VCaP (cell line): ENCODE data around the gene GMDS.

ENCODE experiments used
- H3K27ac ChIP-seq: fragments of 450-650 bp; 2 replicates; pipeline ENCODE4 v1.5.1; 2017
- TF ChIP-seq, protein P1 (sequence below): fragments of 450-650 bp; conservative IDR thresholded peaks from 2 replicates; pipeline ENCODE4 v1.5.1; 2017; ENCODE audit warnings: mild to moderate bottlenecking, moderate library complexity

GMDS gene

DNA sequence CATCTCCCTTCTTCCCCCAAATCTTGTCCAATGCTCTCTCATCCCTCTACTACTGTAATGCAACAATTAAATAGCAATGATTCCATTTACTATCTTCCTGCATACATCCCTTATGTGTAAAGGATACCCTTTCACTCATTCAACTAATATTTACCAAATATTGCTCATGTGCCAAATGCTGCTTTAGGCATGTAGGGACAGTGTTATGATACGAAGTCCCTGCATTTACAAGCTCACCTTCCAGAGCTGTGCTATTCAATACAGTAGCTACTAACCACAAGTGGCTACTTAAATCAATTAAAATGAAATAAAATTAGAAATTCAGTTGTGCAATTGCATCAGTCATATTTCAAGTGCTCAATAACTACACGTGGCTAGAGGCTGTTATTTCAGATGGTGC lies 41.1 kb downstream of the GMDS start:
- TF ChIP-seq, protein P1, sequence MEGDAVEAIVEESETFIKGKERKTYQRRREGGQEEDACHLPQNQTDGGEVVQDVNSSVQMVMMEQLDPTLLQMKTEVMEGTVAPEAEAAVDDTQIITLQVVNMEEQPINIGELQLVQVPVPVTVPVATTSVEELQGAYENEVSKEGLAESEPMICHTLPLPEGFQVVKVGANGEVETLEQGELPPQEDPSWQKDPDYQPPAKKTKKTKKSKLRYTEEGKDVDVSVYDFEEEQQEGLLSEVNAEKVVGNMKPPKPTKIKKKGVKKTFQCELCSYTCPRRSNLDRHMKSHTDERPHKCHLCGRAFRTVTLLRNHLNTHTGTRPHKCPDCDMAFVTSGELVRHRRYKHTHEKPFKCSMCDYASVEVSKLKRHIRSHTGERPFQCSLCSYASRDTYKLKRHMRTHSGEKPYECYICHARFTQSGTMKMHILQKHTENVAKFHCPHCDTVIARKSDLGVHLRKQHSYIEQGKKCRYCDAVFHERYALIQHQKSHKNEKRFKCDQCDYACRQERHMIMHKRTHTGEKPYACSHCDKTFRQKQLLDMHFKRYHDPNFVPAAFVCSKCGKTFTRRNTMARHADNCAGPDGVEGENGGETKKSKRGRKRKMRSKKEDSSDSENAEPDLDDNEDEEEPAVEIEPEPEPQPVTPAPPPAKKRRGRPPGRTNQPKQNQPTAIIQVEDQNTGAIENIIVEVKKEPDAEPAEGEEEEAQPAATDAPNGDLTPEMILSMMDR, result no peak

DNA sequence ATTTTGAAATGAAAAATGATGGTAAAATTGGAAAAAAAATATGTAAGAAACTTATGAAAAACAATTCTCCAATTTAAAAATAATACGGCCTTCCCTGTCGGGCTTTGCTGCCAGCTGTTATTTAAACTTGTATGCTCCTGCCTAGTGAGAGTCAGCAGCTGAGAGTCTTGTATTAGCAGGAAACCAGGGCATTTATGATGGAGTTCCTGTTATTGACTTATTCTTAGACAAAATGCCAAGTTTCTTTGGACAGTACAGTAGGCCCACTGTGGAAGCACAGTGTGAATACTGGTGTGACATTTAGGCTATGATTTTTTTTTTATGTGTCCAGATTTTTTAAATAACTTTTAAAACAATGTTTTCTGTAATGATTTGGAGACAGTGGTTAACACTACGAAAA lies 42.1 kb downstream of the GMDS start:
- TF ChIP-seq, protein P1, result no peak
- no peak overlapping the region for H3K27ac ChIP-seq

More for the DNA sequence above, 41.1 kb downstream of the GMDS start:
- H3K27ac ChIP-seq, result no peak overlapping the region

DNA sequence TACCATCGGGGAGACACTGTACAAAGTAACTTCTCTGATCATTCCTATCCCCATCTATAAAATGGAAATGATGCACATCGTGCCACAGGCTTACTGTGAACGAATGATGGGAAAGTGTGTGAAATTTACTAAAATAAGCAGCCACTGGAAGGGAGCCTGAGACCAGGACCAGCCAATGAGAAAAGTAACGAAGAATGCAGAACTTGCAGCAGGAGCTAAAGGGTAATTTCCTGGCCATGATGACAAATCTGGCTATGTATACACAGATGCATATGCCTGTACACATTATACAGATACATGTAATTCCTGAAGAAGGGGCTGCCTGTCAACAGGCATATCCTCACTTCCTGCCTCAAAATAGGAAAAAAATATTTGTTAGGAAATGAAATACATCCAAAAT lies 47.4 kb downstream of the GMDS start:
- TF ChIP-seq, protein P1, result no peak
- H3K27ac ChIP-seq, result no peak overlapping the region

DNA sequence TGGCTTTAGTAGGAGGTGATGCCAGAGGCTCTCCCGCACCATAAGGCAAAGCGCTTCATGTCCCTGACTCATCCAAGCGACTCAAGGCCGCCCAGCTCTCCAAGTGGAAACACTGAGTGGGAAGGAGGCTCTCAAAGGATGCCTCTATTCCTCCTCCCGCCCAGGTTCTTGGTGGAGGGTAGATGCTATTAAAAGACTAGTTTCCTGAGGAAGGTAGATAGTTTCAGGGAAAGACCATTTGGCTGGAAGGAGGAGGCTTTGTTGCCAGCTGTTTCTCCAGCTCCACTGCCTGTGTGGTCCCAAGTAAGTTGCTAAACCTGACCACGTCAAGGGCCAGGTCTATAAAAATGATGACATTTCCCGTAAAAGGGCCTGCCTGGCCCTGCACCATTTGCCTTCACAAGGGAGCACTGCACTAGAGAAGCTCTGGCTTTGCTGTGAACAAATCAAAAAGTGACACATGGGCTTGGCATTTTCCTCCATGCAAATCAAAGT lies 48.2 kb downstream of the GMDS start:
- TF ChIP-seq, protein P1, result no peak
- H3K27ac ChIP-seq, result no peak overlapping the region

DNA sequence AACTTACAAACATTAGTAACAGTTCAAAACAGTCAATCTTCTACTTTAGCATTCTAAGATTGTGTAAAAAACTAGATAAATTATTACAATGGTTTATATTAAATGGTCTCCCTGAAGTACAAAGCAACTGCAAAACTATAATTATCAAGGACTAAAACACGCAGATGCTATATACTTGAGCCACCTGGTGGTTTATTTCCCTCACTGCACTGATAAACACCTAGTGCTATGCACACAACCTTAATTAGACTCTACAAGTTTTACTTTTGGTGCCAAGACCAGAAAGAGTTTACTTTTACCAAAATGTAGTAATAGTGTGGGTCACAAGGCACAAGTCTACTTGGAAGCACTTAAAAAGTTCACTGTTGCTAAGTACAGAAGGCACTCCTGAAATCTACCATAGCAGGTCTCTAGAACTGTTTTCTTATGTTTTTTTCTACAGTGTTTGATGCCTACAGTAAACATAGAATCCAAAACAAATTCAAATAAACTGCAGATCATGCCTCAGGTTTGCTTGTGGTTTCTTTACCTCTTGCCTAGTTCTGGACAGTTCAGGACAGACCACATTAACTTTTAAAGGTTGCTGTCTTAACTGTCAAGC lies 49.2 kb downstream of the GMDS start:
- no peak overlapping the region for H3K27ac ChIP-seq
- TF ChIP-seq, protein P1, result peak; percentile 76

DNA sequence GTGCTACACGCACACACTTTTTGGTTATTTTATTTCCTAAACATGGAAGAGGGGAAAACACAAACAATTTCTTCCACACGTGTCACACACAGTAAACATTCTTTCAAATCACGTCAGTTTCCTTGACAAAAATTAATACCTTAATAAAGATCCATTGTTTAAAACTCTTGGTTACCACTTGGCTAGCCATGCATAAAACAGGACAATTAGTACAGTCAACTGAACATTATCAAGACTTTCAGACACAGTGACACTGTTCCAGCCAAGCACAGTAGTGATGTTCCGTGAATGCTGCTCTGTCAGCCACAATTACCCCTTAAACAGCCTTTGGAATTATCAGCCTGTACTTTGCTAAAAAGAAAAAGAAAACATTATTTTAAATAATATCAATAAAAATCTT lies 50.8 kb downstream of the GMDS start:
- TF ChIP-seq, protein P1, result no peak
- no peak overlapping the region for H3K27ac ChIP-seq

DNA sequence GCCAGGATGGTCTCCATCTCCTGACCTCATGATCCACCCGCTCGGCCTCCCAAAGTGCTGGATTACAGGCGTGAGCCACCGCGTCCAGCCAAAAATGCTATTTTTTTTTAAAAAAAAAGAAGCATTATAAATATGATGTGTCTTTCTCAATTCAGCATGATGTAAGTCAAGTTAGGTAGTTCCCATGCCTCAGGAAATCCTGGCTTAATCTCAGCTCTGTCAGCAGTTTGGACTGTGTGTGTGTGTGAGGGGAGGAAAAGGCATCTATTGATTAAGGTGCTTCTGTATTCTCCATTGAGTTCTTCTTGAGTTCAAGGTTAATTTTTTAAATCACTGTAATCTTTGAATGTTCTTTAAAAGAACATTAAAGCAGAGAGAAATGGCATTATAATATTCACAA lies 51.5 kb downstream of the GMDS start:
- no peak overlapping the region for H3K27ac ChIP-seq
- TF ChIP-seq, protein P1, result no peak
